Activated effector memory CD4-positive, alpha-beta T cell treated with anti-CD3 and anti-CD28 coated beads, Interleukin-2, amount 50 U/mL, for 16 hours (primary cell): ENCODE data around the gene KMT5C.

Experiments
- DNase-seq: peaks from one replicate; pipeline ENCODE4 v3.0.0-alpha.2; 2020

KMT5C gene

GRCh38 chr19:55348317-55349034 lies 8.8 kb downstream of the KMT5C start:
- no peak for DNase-seq

GRCh38 chr19:55350620-55351315 lies 11.1 kb downstream of the KMT5C start:
- no peak for DNase-seq

GRCh38 chr19:55352040-55352439 lies 12.4 kb downstream of the KMT5C start:
- DNase-seq = no peak

- no peak for DNase-seq
Measured at GRCh38 chr19:55352549-55353145, 13.0 kb downstream of the KMT5C start.

- DNase-seq = no peak
Measured at GRCh38 chr19:55353356-55353802, 13.7 kb downstream of the KMT5C start.

GRCh38 chr19:55353803-55354697 lies 14.4 kb downstream of the KMT5C start:
- DNase-seq = peak; percentile 86

- no peak for DNase-seq
Measured at GRCh38 chr19:55354698-55355212, 15.1 kb downstream of the KMT5C start, which contains the start of gene COX6B2. COX6B2 (minus strand) TSS chr19:55354719; CDS start chr19:55354521, 198 bp downstream.

GRCh38 chr19:55355213-55355821 lies 15.6 kb downstream of the KMT5C start:
- DNase-seq = no peak

GRCh38 chr19:55358493-55358892 lies 18.8 kb downstream of the KMT5C start:
- DNase-seq = no peak

GRCh38 chr19:55358943-55359908 lies 19.6 kb downstream of the KMT5C start:
- DNase-seq = no peak

- no peak for DNase-seq
Measured at GRCh38 chr19:55360902-55361301, 21.2 kb downstream of the KMT5C start.

GRCh38 chr19:55362174-55362989 lies 22.7 kb downstream of the KMT5C start:
- DNase-seq = no peak

GRCh38 chr19:55362990-55363716 lies 23.5 kb downstream of the KMT5C start, which contains the start of gene GARIN5B:
GARIN5B (minus strand) TSS chr19:55363260; CDS start chr19:55363066, 194 bp downstream.
- DNase-seq = no peak

- no peak for DNase-seq
Measured at GRCh38 chr19:55365245-55365644, 25.6 kb downstream of the KMT5C start.

GRCh38 chr19:55365964-55366363 lies 26.3 kb downstream of the KMT5C start:
- no peak for DNase-seq

- no peak for DNase-seq
Measured at GRCh38 chr19:55366790-55367189, 27.1 kb downstream of the KMT5C start.

GRCh38 chr19:55368106-55368505 lies 28.4 kb downstream of the KMT5C start:
- DNase-seq = no peak

GRCh38 chr19:55368701-55369563 lies 29.3 kb downstream of the KMT5C start:
- peak; percentile 77 for DNase-seq
